Retinal pigment epithelial cell (primary cell): Measurements from ENCODE around the gene ZDHHC7.
"Not testable (repeated sequence)": the region's sequence is repeated elsewhere in the genome, so short reads cannot be mapped to it uniquely, and the experiment has no call there.

Experiments used
- DNase-seq: peaks from one replicate; pipeline ENCODE4 v3.0.0-alpha.2; 2010; ENCODE audit warnings: low read depth
- H3K4me3 ChIP-seq: 2 replicates; pipeline ENCODE4 v1.5.1; 2011; ENCODE audit warnings: mild to moderate bottlenecking, low read length, control low read depth, moderate library complexity
- TF ChIP-seq, protein P1 (sequence below): conservative IDR thresholded peaks from 2 replicates; pipeline ENCODE4 v1.5.1; 2011; ENCODE audit warnings: low read depth, low read length, control low read depth, inconsistent platforms

The ZDHHC7 gene

DNA sequence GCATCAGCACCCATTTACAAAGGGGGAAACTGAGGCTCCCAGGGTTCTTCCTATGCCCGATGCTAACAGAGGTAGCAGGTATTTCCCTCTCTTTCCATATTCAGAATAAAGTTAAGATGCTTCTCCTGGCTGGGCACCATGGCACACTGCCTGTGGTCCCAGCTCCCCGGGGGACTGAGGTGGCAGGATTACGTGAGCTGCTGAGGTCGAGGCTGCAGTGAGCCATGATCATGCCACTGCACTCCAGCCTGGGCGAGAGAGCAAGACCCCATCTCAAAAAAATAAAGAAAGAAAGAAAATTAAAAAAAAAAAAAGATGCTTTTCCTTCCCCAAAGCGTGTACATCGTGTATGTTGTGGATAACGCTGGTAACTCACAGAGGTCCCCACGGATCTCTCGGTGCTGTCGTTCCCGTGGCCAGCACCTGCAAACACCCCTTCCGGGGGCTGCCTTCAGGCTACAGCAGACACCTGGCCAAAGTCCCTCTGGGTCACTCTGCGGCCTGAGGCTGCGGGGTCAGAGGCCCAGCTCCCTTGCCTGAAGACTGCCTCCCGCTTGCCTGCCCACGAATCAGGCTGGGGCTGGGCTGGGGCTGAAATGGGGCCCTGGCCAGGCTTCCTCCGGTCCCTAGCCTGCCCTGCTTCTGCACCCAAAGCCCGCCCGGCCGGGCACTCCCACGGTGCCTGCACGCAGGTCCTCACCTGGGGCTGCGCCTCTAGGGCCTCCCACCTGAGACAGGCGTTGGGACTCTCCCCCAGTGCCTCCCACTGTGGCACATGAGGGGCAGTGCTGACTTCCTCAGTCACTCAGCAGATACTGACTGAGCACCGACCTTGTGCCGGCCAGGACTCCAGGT, 63.1 kb downstream of the ZDHHC7 start:
- H3K4me3 ChIP-seq = no peak overlapping the region
- no peak for DNase-seq
- TF ChIP-seq, protein P1, sequence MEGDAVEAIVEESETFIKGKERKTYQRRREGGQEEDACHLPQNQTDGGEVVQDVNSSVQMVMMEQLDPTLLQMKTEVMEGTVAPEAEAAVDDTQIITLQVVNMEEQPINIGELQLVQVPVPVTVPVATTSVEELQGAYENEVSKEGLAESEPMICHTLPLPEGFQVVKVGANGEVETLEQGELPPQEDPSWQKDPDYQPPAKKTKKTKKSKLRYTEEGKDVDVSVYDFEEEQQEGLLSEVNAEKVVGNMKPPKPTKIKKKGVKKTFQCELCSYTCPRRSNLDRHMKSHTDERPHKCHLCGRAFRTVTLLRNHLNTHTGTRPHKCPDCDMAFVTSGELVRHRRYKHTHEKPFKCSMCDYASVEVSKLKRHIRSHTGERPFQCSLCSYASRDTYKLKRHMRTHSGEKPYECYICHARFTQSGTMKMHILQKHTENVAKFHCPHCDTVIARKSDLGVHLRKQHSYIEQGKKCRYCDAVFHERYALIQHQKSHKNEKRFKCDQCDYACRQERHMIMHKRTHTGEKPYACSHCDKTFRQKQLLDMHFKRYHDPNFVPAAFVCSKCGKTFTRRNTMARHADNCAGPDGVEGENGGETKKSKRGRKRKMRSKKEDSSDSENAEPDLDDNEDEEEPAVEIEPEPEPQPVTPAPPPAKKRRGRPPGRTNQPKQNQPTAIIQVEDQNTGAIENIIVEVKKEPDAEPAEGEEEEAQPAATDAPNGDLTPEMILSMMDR = no peak

DNA sequence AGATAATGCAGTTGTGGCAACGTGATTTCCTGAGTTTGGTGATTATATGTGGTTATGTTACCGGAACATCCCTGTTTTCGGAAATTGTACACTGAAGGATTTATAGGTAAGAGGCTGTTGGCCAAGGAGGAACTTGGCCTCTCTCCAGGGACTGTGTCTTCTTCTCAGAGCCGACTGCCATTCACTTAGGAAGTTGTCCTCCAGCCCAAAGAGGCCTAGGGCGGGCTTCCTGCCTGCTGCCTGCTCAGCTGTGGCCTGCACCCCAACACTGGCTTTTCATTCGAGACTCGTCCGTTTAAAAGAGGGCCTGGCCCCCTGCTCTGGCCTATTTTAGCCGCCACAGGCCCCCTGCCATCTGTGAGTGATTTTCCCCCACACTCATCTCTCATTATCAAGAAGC, 64.3 kb downstream of the ZDHHC7 start:
- TF ChIP-seq, protein P1 = no peak
- no peak for DNase-seq
- no peak overlapping the region for H3K4me3 ChIP-seq

GRCh38 chr16:84943620-84944019, 67.7 kb downstream of the ZDHHC7 start:
- TF ChIP-seq, protein P1 = no peak
- H3K4me3 ChIP-seq = no peak overlapping the region
- no peak for DNase-seq

DNA sequence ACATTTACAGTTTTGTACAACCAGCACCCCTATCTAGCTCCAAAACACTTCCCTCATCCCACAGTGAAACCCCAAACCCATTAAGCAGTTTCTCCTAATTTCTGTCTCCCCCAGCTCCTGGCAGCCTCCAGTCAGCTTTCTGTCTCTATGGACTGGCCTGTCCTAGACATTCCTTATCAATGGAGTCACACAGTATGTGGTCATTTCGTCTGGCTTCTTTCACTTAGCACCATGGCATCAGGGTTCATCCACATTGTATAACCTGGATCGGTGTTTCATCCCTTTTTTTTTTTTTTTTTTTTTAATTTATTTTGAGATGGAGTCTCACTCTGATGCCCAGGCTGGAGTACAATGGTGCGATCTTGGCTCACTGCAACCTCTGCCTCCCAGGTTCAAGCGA, 68.5 kb downstream of the ZDHHC7 start:
- TF ChIP-seq, protein P1 = no peak
- no peak for DNase-seq
- H3K4me3 ChIP-seq = no peak overlapping the region

GRCh38 chr16:84941921-84942320, 69.4 kb downstream of the ZDHHC7 start:
- no peak for DNase-seq
- TF ChIP-seq, protein P1 = no peak
- H3K4me3 ChIP-seq = no peak overlapping the region

GRCh38 chr16:84940670-84941551, 70.4 kb downstream of the ZDHHC7 start:
- TF ChIP-seq, protein P1 = no peak
- no peak for DNase-seq
- no peak overlapping the region for H3K4me3 ChIP-seq

- not testable (repeated sequence) for H3K4me3 ChIP-seq
Measured at GRCh38 chr16:84938616-84939015, 72.7 kb downstream of the ZDHHC7 start.

More at GRCh38 chr16:84938616-84939015, 72.7 kb downstream of the ZDHHC7 start:
- DNase-seq = not testable (repeated sequence)
